HUES6 (cell line): ENCODE results near the gene C2CD2.
A peak's percentile ranks its signal among the peaks of the same experiment; 100 is the strongest.
"Not testable (repeated sequence)": the region's sequence is repeated elsewhere in the genome, so short reads cannot be mapped to it uniquely, and the experiment has no call there.

Experiments used
- H3K27ac ChIP-seq: 2 replicates; pipeline ENCODE4 v1.7.0; 2013; ENCODE audit warnings: low read depth, mild to moderate bottlenecking, low read length, inconsistent platforms
- H3K27me3 ChIP-seq: 2 replicates; pipeline ENCODE4 v1.6.1; 2013; ENCODE audit warnings: low read length; ENCODE audit not compliant: control insufficient read depth, insufficient read depth
- H3K36me3 ChIP-seq: 2 replicates; pipeline ENCODE4 v1.6.1; 2013; ENCODE audit warnings: low read length; ENCODE audit not compliant: control insufficient read depth, insufficient read depth
- H3K4me1 ChIP-seq: 2 replicates; pipeline ENCODE4 v1.6.1; 2013; ENCODE audit warnings: low read length; ENCODE audit not compliant: control insufficient read depth, insufficient read depth
- H3K4me3 ChIP-seq: 2 replicates; pipeline ENCODE4 v1.5.1; 2013; ENCODE audit warnings: low read depth, low read length
- H3K9ac ChIP-seq: one replicate; pipeline ENCODE4 v1.6.1; 2013; ENCODE audit warnings: mild to moderate bottlenecking, low read length
- H3K9me3 ChIP-seq: 2 replicates; pipeline ENCODE4 v1.6.1; 2013; ENCODE audit warnings: low read depth, low read length; ENCODE audit not compliant: control insufficient read depth, insufficient read depth

The C2CD2 gene

GRCh38 chr21:41956926-41957729, 3.3 kb upstream of the C2CD2 start:
- Histone ChIP-seq H3K9me3 (no peaks in the 10 kb centered on the region), H3K9ac (no peak overlapping the region), H3K27me3 (peaks cover 13% of the 10 kb centered on the region), H3K4me1 (peaks cover 29% of the 10 kb centered on the region), H3K36me3 (no peaks in the 10 kb centered on the region), H3K27ac (no peak overlapping the region), H3K4me3 (no peak overlapping the region)

GRCh38 chr21:41955516-41955915, 1.7 kb upstream of the C2CD2 start:
- Histone ChIP-seq H3K9me3 (no peaks in the 10 kb centered on the region), H3K4me3 (no peak overlapping the region), H3K9ac (no peak overlapping the region), H3K27me3 (peaks cover 27% of the 10 kb centered on the region), H3K4me1 (peaks cover 35% of the 10 kb centered on the region), H3K36me3 (no peaks in the 10 kb centered on the region), H3K27ac (no peak overlapping the region)

DNA sequence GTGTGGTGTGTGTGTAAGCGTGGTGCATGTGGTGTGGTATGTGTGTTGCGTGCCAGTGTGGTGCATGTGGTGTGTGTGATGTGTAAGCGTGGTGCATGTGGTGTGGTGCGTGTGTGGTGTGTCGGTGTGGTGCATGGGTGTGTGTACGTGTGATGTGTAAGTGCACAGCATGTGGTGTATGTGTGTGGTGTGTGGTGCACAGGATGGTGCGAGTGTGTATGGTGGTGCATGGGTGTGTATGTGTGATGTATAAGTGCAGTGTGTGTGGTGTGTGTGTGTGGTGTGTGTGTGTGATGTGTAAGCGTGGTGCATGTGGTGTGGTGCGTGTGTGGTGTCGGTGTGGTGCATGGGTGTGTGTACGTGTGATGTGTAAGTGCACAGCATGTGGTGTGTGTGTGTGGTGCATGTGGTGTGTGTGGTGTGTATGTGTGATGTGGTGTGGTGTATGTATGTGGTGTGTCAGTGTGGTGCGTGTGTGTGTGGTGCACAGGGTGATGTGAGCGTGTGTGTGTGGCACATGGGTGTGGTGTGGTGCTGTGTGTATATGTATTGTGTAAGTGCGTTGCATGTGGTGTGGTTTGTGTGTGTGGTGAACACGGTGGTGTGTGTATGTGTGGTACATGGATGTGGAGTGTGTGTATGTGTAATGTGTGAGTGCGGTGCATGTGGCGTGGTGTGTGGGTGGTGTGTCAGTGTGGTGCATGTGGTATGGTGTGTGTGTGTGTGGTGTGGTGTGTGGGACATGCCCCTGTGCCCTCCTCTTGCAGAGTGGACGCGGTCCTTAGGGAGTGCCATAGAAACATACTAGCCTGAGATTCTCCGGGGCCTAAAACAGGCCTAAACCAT, 1.1 kb upstream of the C2CD2 start:
- peaks cover 39% of the 10 kb centered on the region for H3K4me1 ChIP-seq
- H3K9ac ChIP-seq, result no peak overlapping the region
- no peaks in the 10 kb centered on the region for H3K36me3 ChIP-seq
- no peaks in the 10 kb centered on the region for H3K9me3 ChIP-seq
- peaks cover 27% of the 10 kb centered on the region for H3K27me3 ChIP-seq
- H3K4me3 ChIP-seq, result peak overlapping the region; percentile 55; the same call in 1 of the 2 replicates
- no peak overlapping the region for H3K27ac ChIP-seq

DNA sequence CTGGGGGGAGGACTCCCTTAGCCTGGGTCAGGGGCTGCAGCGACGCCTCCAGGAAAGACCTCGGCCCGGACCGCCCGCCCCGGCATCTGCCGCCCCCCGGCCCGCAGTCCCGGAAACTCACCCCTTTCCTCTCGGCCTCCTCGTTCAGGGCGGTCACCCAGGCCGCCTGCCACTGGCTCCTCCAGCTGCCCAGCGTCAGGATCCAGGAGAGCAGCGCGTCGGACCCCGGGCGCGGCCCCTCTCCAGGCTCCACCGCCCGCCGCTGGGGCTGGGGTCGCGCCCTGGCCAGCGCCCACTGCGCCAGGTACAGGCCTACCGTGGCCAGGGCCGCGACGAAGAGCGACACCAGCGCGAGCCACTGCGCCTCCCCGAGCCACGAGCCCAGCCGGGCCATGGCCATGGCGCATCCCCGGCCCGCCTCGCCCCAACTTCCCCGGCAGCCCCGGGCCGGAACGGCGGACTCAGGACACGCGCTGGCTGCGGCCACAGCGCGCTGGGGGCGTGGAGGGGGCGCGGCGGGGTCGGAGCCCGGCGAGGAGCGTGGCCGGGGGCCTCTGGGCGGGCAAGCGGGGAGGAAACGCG, 478 bp downstream of the C2CD2 start:
- Histone ChIP-seq H3K9me3 (no peaks in the 10 kb centered on the region), H3K4me3 (peak overlapping the region; percentile 64), H3K27ac (no peak overlapping the region), H3K9ac (peak overlapping the region; percentile 38), H3K27me3 (peaks cover 27% of the 10 kb centered on the region), H3K4me1 (peaks cover 37% of the 10 kb centered on the region), H3K36me3 (no peaks in the 10 kb centered on the region)

DNA sequence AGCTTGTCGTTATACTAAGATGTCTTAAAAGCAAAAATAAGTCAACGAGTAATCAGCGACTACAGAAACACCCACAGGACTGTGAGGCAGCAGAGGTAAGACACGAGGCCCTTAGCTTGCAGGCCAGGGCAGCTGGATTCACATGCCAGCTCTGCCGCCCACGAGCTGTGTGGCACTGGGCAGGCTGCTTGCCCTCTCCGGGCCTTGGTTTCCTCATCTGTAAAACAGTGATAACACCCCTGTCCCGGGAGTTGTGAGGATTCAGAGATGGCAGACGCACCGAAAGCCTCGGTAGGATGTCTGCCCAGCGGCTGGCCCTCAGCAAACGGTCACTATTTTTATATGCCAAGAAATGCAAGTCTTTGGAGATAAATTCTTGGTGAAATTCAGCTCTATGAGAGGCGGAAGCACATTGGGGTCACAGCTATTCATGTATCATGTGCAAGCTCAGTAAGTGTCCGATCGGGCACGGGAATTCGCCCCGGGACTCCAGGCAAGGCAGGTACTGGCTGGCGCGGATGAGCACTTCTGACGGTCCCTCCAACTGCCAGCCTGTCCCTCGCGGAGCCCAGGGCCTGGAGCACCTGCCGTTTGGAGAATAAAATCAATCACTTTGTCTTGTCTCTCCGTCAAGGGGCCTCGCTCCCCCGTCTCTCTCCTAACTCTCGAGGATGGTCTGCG, 1.1 kb downstream of the C2CD2 start:
- no peak overlapping the region for H3K9ac ChIP-seq
- no peaks in the 10 kb centered on the region for H3K9me3 ChIP-seq
- H3K4me1 ChIP-seq, result peaks cover 35% of the 10 kb centered on the region
- H3K27me3 ChIP-seq, result peaks cover 27% of the 10 kb centered on the region
- H3K36me3 ChIP-seq, result no peaks in the 10 kb centered on the region
- H3K4me3 ChIP-seq, result peak overlapping the region; percentile 64
- no peak overlapping the region for H3K27ac ChIP-seq

DNA sequence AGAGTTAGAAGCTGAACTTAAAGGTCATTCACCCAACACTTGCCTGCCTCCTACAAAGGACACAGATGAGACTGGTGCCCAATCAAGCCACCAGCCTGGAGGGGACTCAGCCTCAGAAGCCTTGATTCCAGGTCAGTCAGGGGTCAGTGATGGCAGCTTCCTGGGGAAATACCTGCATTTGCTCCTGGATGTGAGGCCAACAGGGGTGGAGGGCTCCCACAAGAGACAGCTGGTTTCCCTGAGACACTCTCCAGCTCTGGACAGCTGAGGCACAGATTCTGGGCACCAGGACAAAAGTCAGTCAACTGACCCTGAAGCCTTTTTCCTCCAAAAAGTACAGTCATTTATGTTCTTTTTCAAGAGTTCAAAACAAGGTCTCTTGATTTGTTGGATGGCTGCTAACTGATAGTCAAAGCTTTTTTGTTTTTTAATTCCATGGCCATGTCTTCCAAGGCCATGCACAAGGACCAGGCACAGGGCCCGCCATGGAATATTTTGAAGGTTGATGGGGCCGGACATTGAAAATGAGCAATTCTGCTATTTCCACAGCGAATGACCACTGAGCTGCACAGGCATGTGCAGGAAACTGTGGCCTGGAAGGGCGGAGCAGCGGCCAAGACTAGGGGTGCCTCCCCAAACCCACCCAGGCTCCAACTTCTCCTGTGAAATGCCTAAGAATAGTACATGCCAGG, 1.8 kb downstream of the C2CD2 start:
- Histone ChIP-seq H3K9ac (no peak overlapping the region), H3K4me1 (peaks cover 32% of the 10 kb centered on the region), H3K4me3 (no peak overlapping the region), H3K36me3 (no peaks in the 10 kb centered on the region), H3K27me3 (peaks cover 27% of the 10 kb centered on the region), H3K9me3 (no peaks in the 10 kb centered on the region), H3K27ac (no peak overlapping the region)

- Histone ChIP-seq H3K9me3 (no peaks in the 10 kb centered on the region), H3K9ac (no peak overlapping the region), H3K36me3 (no peaks in the 10 kb centered on the region), H3K4me1 (peaks cover 30% of the 10 kb centered on the region), H3K27ac (no peak overlapping the region), H3K27me3 (peaks cover 27% of the 10 kb centered on the region), H3K4me3 (peak overlapping the region; percentile 30)
Measured at GRCh38 chr21:41950941-41951351, 2.9 kb downstream of the C2CD2 start.

GRCh38 chr21:41949631-41950030, 4.2 kb downstream of the C2CD2 start:
- not testable (repeated sequence) for H3K36me3 ChIP-seq, H3K27ac ChIP-seq, H3K9me3 ChIP-seq, H3K9ac ChIP-seq, H3K4me3 ChIP-seq
- H3K27me3 ChIP-seq, result peaks cover 27% of the 10 kb centered on the region
- H3K4me1 ChIP-seq, result peaks cover 30% of the 10 kb centered on the region

- Histone ChIP-seq H3K9me3 (no peaks in the 10 kb centered on the region), H3K27ac (no peak overlapping the region), H3K9ac (no peak overlapping the region), H3K4me3 (no peak overlapping the region), H3K4me1 (peaks cover 27% of the 10 kb centered on the region), H3K36me3 (no peaks in the 10 kb centered on the region), H3K27me3 (peaks cover 27% of the 10 kb centered on the region)
Measured at GRCh38 chr21:41948901-41949300, 4.9 kb downstream of the C2CD2 start.

- H3K27ac ChIP-seq, result no peak overlapping the region
- H3K4me1 ChIP-seq, result peaks cover 27% of the 10 kb centered on the region
- H3K36me3 ChIP-seq, result no peaks in the 10 kb centered on the region
- no peaks in the 10 kb centered on the region for H3K9me3 ChIP-seq
- H3K27me3 ChIP-seq, result peaks cover 25% of the 10 kb centered on the region
- no peak overlapping the region for H3K9ac ChIP-seq
- no peak overlapping the region for H3K4me3 ChIP-seq
Measured at GRCh38 chr21:41948078-41948895, 5.5 kb downstream of the C2CD2 start.
